WTC11 (cell line): ENCODE measurements around the gene WDR18.

Source experiments
- AFF4 ChIP-seq: sonication (generic); formaldehyde crosslinking; IDR thresholded peaks from 2 replicates; pipeline ENCODE4 v1.8.1; 2023; ENCODE audit warnings: mild to moderate bottlenecking, missing genetic modification reagents, borderline replicate concordance
- ATF1 ChIP-seq: sonication (generic); formaldehyde crosslinking; IDR thresholded peaks from 2 replicates; pipeline ENCODE4 v1.8.1; 2023; ENCODE audit warnings: mild to moderate bottlenecking, moderate library complexity, missing genetic modification reagents
- CBFB ChIP-seq: sonication (generic); formaldehyde crosslinking; IDR thresholded peaks from 2 replicates; pipeline ENCODE4 v1.8.1; 2022; ENCODE audit warnings: mild to moderate bottlenecking, low read depth, missing genetic modification reagents
- CREM ChIP-seq: sonication (generic); formaldehyde crosslinking; IDR thresholded peaks from 2 replicates; pipeline ENCODE4 v1.8.1; 2022; ENCODE audit warnings: mild to moderate bottlenecking, missing genetic modification reagents, moderate library complexity
- CTCF ChIP-seq: fragments of 200-600 bp; IDR thresholded peaks from 2 replicates; pipeline ENCODE4 v1.8.0; 2022; ENCODE audit warnings: antibody characterized with exemption
- ETV6 ChIP-seq: sonication (generic); formaldehyde crosslinking; IDR thresholded peaks from 2 replicates; pipeline ENCODE4 v1.8.1; 2022; ENCODE audit warnings: mild to moderate bottlenecking, missing genetic modification reagents
- IRF2 ChIP-seq: sonication (generic); formaldehyde crosslinking; IDR thresholded peaks from 2 replicates; pipeline ENCODE4 v1.8.0; 2022; ENCODE audit warnings: low read depth, missing genetic modification reagents, borderline replicate concordance
- MAX ChIP-seq: sonication (generic); formaldehyde crosslinking; IDR thresholded peaks from 2 replicates; pipeline ENCODE4 v1.8.0; 2022; ENCODE audit warnings: mild to moderate bottlenecking, missing genetic modification reagents
- NR2C2 ChIP-seq: sonication (generic); formaldehyde crosslinking; IDR thresholded peaks from 2 replicates; pipeline ENCODE4 v1.8.0; 2022; ENCODE audit warnings: mild to moderate bottlenecking, missing genetic modification reagents
- PRDM15 ChIP-seq: sonication (generic); formaldehyde crosslinking; IDR thresholded peaks from 2 replicates; pipeline ENCODE4 v1.8.0; 2022; ENCODE audit warnings: missing genetic modification reagents
- RORB ChIP-seq: fragments of 250-450 bp; sonication (Bioruptor Pico); IDR thresholded peaks from 2 replicates; pipeline ENCODE4 v1.9.0; 2021; ENCODE audit warnings: mild to moderate bottlenecking
- SP1 ChIP-seq: sonication (generic); formaldehyde crosslinking; conservative IDR thresholded peaks from 2 replicates; pipeline ENCODE4 v1.8.1; 2022; ENCODE audit warnings: missing genetic modification reagents
- TP53 ChIP-seq: sonication (generic); formaldehyde crosslinking; IDR thresholded peaks from 2 replicates; pipeline ENCODE4 v1.8.1; 2023; ENCODE audit warnings: mild to moderate bottlenecking, missing genetic modification reagents
- ZNF138 ChIP-seq: sonication (generic); formaldehyde crosslinking; conservative IDR thresholded peaks from 2 replicates; pipeline ENCODE4 v1.8.1; 2022; ENCODE audit warnings: mild to moderate bottlenecking, moderate library complexity, missing genetic modification reagents

GRCh38 chr19:971795-972194, 12.3 kb upstream of the WDR18 start:
- TF ChIP-seq AFF4: no peak
- TF ChIP-seq CREM (CRISPR knock-in tag): no peak
- TF ChIP-seq MAX: no peak
- no peak for TF ChIP-seq NR2C2
- TF ChIP-seq ATF1 (CRISPR knock-in tag): no peak
- TF ChIP-seq CTCF: no peak
- TF ChIP-seq ETV6 (CRISPR knock-in tag): no peak
- no peak for TF ChIP-seq CBFB (CRISPR knock-in tag)
- no peak for TF ChIP-seq ZNF138 (CRISPR knock-in tag)
- TF ChIP-seq RORB (CRISPR knock-in tag): no peak
- TF ChIP-seq IRF2 (CRISPR knock-in tag): no peak
- TF ChIP-seq PRDM15 (CRISPR knock-in tag): no peak
- TF ChIP-seq TP53: no peak
- no peak for TF ChIP-seq SP1 (CRISPR knock-in tag)
